HG03439 (cell line): Measurements from ENCODE around the gene MPIG6B.

ENCODE experiments used
- ATAC-seq: cut with Tn5 transposase; IDR thresholded peaks from one replicate; pipeline ENCODE4 v1.9.1; 2021; ENCODE audit warnings: mild to moderate bottlenecking, moderate library complexity; ENCODE audit not compliant: unreplicated experiment

MPIG6B gene

GRCh38 chr6:31720196-31720770, 2.9 kb upstream of the MPIG6B start:
- ATAC-seq, result no peak

DNA sequence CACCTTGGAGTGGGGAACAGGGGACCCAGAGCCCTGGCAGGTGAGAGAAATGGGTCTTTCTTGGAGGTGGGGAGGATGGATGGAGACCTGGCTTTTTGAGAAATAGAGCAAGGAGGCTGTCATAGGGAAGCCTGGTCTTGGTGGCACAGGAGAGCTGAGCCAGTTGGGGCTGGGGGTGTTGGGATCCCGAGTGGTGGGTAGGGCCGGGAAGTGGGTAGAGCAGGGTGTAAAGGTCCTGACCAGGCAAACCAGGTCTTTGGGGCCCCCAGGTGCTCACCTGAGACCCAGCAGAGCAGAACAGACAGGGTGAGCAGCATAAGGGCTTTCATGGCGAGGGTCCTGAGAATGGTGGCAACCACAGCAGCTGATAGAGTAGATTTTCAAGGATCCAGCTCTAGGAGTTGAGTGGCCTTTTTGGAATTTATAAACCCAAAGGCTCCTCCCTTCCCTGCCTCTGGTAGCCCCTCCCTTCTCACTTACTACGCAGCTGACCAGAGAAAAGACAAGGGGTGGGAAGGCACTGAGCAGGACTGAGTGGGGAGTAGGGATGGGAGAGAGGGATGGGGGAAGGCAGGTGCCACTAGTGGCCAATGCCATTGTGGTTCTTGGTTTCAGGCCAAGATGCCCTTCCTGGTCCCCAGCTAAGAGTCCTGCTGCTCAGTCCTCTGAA, 1.7 kb upstream of the MPIG6B start, which contains the start of gene LY6G6C:
LY6G6C (minus strand) TSS at position 396 of the 670 bp plus-strand sequence; CDS start at position 329, 67 bp downstream.
- ATAC-seq, result no peak

DNA sequence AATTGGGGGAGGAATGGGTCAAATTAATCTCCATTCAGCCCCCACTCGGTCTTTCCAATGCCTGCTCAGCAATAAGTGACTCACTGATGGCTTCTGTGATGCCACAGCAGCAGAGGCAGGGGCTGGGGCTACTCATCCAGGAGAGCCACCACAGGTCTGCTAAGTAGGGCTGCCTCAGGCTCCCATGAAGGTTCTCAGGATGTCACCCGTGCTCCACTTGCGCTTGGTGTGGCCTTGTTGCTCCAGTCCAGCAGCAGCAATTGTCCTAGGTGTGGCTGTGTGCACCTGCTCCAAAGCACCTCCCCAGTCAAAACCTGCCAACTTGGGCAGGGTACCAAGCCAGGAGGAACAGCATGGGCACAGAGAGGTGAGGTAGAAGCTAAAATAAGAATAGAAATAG, 1.0 kb upstream of the MPIG6B start:
- ATAC-seq, result no peak

DNA sequence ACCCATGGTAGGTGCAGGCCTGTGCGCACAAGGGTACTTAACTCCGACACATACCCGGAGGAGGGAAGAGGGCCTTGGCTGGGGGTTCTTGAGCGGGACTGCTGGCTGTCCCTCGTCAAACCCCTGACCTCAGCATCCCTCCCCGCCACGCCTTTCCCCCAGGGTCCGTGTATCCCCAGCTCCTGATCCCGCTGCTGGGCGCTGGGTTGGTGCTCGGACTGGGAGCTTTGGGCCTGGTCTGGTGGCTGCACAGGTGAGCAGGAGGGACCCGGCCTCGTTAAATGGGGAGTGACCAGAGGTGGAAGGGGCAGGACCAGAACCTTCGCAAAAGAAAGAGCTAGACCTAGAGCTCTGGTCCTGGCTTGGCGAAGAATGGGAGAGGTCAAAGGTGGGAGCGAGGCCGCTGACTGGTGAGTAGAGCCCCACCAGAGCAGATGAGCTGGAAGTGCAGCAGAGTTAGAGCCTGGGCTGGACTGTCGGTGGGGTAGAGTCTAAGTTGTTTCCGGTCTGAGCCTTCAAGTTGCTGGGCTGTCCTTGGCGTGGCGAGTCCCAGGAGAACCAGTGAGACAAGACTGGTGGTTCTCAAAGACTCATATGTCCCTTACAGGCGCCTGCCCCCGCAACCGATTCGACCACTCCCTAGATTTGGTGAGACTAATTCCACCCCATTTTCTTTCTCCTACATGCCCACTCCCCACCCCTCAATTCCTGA, 963 bp downstream of the MPIG6B start:
- ATAC-seq, result no peak

- no peak for ATAC-seq
These were observed 2.6 kb downstream of the MPIG6B start for GRCh38 chr6:31725502-31726350.

DNA sequence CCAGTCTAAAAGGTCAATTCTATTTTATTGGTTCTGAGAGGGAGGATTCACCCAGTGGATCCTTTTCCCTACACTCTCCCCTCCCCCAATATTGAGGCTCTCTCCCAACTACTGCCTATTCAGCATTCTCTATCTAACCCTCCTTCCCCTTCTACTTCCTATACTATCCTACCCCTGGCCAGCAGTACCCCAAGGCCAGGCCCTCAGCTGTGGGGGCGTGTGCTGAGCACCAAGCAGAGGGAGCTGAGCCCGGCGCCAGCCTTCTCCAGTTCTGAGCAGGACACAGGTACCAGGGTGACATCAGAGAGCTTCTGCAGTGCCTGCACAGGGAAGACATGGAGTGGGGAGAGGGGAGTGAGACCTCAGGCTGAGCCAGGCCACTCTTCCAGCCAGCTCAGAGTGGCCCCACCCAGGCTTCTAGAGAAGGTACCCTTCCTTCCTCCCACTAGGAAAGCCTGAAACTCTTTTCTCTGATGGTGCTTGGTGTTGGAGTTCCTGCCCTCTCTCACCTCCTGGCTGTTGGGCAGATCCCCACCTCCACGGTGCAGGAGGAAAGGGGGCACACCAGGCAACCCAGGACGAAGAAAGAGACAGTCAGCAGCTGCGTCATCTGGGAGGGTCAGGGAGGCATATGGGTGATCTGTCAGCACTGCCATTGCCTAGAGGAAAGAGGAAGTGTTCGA, 4.0 kb downstream of the MPIG6B start:
- no peak for ATAC-seq

GRCh38 chr6:31727717-31728671, 4.8 kb downstream of the MPIG6B start:
- no peak for ATAC-seq

DNA sequence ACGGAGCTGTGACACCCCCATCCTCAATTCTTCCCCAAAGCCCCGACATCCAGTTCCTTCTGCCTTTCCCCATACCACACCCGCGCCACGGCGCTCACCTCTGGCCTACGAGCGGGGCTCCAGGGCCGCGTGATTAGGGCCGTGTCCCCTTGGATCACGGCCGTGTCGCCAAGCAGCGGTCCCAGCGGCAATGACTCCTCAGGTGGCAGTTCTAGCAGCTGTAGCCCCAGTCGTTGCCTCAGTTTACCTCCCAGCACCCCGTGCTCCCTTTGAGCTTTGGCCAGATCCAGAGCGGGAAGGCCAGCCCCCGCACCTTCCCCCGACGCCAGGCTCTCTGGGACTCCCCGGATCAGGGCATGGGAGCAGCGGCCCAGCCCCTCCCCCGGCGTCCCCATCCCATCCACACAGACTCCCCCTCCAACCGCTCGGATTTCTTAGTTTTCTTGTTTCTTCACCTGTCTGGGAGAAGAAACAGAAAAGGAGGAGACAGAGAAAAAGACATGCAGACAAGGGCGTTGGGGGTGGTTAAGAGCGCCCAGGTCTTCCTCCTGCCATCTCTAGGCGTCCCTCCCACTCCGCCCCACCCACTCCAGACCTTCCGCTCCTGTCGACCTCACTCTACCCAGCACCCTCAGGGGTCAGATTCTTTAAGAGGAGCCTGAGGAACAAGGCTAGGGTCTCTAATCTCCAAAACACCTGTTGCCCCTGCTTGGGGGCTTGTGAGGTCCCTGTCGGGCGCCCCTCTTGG, 5.8 kb downstream of the MPIG6B start, which contains the start of gene DDAH2:
DDAH2 (minus strand) TSS at position 533 of the 748 bp plus-strand sequence; CDS start at position 395, 138 bp downstream.
- no peak for ATAC-seq

DNA sequence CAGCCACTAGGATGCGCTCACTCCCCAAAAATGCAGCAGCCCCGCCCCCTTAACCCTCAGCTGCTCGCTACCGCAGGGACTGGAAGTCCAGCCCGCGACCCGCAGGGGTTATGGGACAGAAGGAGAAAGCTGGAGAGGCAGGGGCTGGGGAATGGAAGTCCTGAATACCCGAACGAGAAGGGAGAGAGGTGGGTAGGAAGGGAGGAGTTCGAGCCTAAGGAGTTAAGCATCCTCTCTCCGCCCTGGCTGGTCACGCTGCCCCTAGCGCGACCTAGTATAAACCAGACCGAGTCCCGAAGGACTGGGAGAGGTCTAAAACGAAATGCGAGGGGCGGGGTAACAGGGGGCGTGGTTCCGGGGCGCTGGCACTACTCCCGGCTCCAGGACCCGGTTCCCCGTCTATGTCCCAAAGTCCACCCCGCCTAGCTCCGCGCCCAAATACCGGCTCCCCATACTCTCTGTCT, 6.4 kb downstream of the MPIG6B start:
- ATAC-seq, result no peak

DNA sequence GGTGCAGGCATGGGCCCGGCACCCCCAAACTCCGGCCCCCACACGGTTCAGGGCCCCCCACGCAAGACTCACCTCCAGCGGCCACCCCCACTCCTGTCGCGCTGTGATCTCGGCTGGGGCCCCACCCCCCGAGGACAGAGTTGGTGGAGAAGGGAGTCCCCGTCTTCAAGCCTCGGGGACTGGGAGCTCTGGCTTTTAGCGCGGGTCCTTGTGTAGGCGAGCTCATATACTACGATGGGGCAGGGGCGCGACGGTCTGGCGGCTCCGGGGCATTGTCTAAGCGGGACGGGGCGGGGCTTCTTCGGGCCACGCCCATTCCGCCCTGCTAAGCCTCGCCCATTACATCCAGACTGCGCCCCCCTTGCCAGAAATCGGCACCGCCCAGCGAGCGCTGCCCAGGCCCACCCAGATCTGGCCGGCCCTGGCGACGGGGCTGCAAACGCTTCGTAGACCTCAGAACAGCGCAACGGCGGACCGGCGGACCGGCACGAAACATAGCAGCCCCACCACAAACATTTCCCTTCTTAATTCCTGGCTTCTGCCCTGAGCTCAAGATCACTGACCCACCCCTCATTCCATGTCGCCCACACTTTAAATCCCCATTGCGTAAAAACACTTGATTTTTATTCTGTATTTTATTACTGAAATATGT, 6.9 kb downstream of the MPIG6B start:
- no peak for ATAC-seq

- no peak for ATAC-seq
These were observed 7.5 kb downstream of the MPIG6B start for GRCh38 chr6:31730631-31731086.

GRCh38 chr6:31732029-31732428, 8.9 kb downstream of the MPIG6B start:
- ATAC-seq, result no peak

GRCh38 chr6:31733734-31734133, 10.6 kb downstream of the MPIG6B start:
- ATAC-seq, result no peak

DNA sequence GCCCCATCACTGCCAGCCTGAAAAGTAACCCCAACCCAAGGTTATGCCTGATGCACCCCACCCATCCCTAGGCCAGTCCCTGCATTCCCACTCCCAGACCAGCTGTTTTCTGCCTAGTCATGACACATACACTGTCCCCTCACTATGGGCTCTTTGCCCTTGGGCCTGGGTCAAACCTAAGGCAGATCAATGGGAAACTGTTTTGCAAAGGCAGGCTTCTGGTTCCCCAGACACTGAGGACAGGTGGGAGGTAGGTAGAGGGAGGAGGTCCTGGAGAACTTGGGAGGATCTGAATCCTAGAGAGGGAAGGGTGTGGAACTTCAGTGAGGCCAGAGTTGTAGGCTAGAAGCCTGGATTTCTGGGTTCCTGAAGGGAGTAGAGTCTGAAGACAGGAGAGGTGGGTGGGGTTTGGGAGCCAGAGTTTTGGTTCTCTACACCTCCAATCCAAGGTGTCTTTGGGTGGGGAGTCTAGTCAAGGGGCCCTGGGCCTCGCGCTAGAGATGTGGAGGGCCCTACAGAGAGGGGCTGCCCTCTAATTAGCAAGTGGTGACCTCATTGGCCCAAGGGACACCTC, 11.2 kb downstream of the MPIG6B start:
- ATAC-seq, result no peak

DNA sequence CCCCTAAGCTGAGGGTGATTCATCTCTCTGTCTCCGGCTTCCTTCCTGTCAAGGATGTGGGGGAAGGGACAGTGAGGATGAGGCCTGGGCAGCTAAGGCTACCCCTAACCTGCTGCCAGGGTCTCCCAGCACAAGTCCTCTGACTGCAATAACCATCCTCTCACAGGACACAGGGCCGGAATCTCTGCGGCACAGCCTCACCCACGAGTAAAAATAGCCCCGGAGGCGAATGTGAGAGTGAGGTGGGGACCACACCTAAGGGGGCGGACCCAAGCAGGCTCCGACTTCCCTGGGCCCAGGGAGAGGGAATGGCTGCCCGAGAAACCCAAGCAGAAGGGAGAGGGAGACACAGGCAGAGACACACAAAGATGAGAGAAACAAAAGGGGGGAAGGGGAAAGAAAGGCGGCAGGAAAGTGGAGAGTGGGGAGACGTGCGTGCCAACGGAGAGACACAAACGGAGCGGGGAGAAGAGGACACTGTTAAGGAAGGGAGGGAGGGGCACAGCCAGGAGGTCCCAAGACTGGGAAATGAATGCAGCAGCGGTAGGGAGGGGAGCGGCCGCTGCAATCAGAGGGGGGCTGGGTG, 11.7 kb downstream of the MPIG6B start:
- no peak for ATAC-seq

GRCh38 chr6:31736021-31736767, 13.0 kb downstream of the MPIG6B start, which contains the start of gene CLIC1:
CLIC1 (minus strand) TSS chr6:31736530; CDS start chr6:31736300, 230 bp downstream.
- no peak for ATAC-seq
